Measurements from ENCODE around the gene AGK.

AGK gene

GRCh38 chr7:141649137-141649864, 98.1 kb downstream of the AGK start:
- no peak for DNase-seq

- DNase-seq = no peak
Observed at GRCh38 chr7:141649865-141650634, 98.8 kb downstream of the AGK start.

GRCh38 chr7:141651417-141651816, 100.2 kb downstream of the AGK start:
- DNase-seq = no peak

GRCh38 chr7:141652691-141653090, 101.5 kb downstream of the AGK start:
- DNase-seq = no peak

- DNase-seq = peak; percentile 26
Observed at GRCh38 chr7:141654551-141654950, 103.3 kb downstream of the AGK start.

- no peak for DNase-seq
Observed at GRCh38 chr7:141659501-141659900, 108.3 kb downstream of the AGK start.

- no peak for DNase-seq
Observed at GRCh38 chr7:141660259-141660658, 109.0 kb downstream of the AGK start.

- no peak for DNase-seq
Observed at GRCh38 chr7:141663081-141663849, 112.1 kb downstream of the AGK start.

- DNase-seq = no peak
Observed at GRCh38 chr7:141664450-141664849, 113.2 kb downstream of the AGK start.

- no peak for DNase-seq
Observed at GRCh38 chr7:141665208-141666035, 114.2 kb downstream of the AGK start.

- no peak for DNase-seq
Observed at GRCh38 chr7:141666071-141666470, 114.9 kb downstream of the AGK start.

GRCh38 chr7:141668853-141669252, 117.6 kb downstream of the AGK start:
- no peak for DNase-seq

- DNase-seq = no peak
Observed at GRCh38 chr7:141671705-141672496, 120.7 kb downstream of the AGK start.

- DNase-seq = no peak
Observed at GRCh38 chr7:141673346-141673745, 122.1 kb downstream of the AGK start.

GRCh38 chr7:141674171-141674671, 123.0 kb downstream of the AGK start:
- DNase-seq = no peak

- no peak for DNase-seq
Observed at GRCh38 chr7:141674702-141675101, 123.5 kb downstream of the AGK start.

GRCh38 chr7:141675436-141676215, 124.4 kb downstream of the AGK start:
- no peak for DNase-seq

- DNase-seq = no peak
Observed at GRCh38 chr7:141676618-141677017, 125.4 kb downstream of the AGK start.

GRCh38 chr7:141679014-141679413, 127.8 kb downstream of the AGK start:
- no peak for DNase-seq

- no peak for DNase-seq
Observed at GRCh38 chr7:141685285-141686023, 134.2 kb downstream of the AGK start.
